OCI-LY7 (cell line): ENCODE results near the gene CAP2. TPM values are rescaled to one million over a fixed set of nuclear protein-coding genes. Genes with fewer than 3 reads are reported as not detected.
"Not testable (repeated sequence)": the region's sequence is repeated elsewhere in the genome, so short reads cannot be mapped to it uniquely, and the experiment has no call there.

Experiments
- BruUV-seq: library from RNA; stranded (reverse); fragments of 400-500 nt; replicated peaks from 2 replicates; lab custom pipeline; 2021; lab: Mats Ljungman, UMichigan
- CTCF ChIA-PET: fragments of 300-600 bp; sonication (Branson Sonifier 250); formaldehyde crosslinking; loops from one replicate; lab custom pipeline; 2022; ENCODE audit warnings: antibody characterized with exemption; ENCODE audit not compliant: unreplicated experiment; lab: Charles Lee
- POLR2A ChIA-PET: fragments of 300-600 bp; sonication (Branson Sonifier 250); formaldehyde crosslinking; loops from one replicate; lab custom pipeline; 2022; ENCODE audit warnings: antibody characterized with exemption; lab: Charles Lee
- DNase-seq: peaks from one replicate; pipeline ENCODE4 v3.0.0-alpha.2; 2015; ENCODE audit warnings: low spot score
- H2AFZ ChIP-seq: fragments of 200-600 bp; sonication (generic), shearing (Covaris generic); 2 replicates; pipeline ENCODE4 v1.6.1; 2014; ENCODE audit warnings: mild to moderate bottlenecking, antibody characterized with exemption, low read length, moderate library complexity
- H3K27ac ChIP-seq: fragments of 200-600 bp; sonication (generic); 2 replicates; pipeline ENCODE4 v1.5.1; 2014; ENCODE audit warnings: mixed run types, low read depth, mild to moderate bottlenecking, moderate library complexity, low read length, inconsistent platforms; ENCODE audit not compliant: poor library complexity, severe bottlenecking
- H3K36me3 ChIP-seq: fragments of 200-600 bp; sonication (generic); 2 replicates; pipeline ENCODE4 v1.6.1; 2014; ENCODE audit warnings: mild to moderate bottlenecking, antibody characterized with exemption, low read length, moderate library complexity, mixed read lengths; ENCODE audit not compliant: insufficient read depth
- H3K4me1 ChIP-seq: fragments of 200-600 bp; sonication (generic); 2 replicates; pipeline ENCODE4 v1.5.1; 2014; ENCODE audit warnings: mild to moderate bottlenecking, low read length; ENCODE audit not compliant: insufficient read depth, poor library complexity, severe bottlenecking
- H3K4me2 ChIP-seq: fragments of 200-600 bp; sonication (generic); 2 replicates; pipeline ENCODE4 v1.6.1; 2014; ENCODE audit warnings: mild to moderate bottlenecking, low read length
- H3K4me3 ChIP-seq: fragments of 200-600 bp; sonication (generic); 2 replicates; pipeline ENCODE4 v1.5.1; 2014; ENCODE audit warnings: mild to moderate bottlenecking, low read depth, low read length; ENCODE audit not compliant: poor library complexity, severe bottlenecking
- H3K79me2 ChIP-seq: fragments of 200-600 bp; sonication (generic); 2 replicates; pipeline ENCODE4 v1.6.1; 2016; ENCODE audit warnings: low read depth, mild to moderate bottlenecking, low read length, moderate library complexity, mixed read lengths; ENCODE audit not compliant: insufficient read depth
- H3K9me2 ChIP-seq: fragments of 200-600 bp; sonication (generic); 2 replicates; pipeline ENCODE4 v1.6.1; 2016; ENCODE audit warnings: mild to moderate bottlenecking, low read length, mixed read lengths; ENCODE audit not compliant: insufficient read depth
- H3K9me3 ChIP-seq: fragments of 200-600 bp; sonication (generic); 2 replicates; pipeline ENCODE4 v1.6.1; 2014; ENCODE audit warnings: mild to moderate bottlenecking, mixed run types, low read length, mixed read lengths
- H4K20me1 ChIP-seq: fragments of 200-600 bp; sonication (generic); 2 replicates; pipeline ENCODE4 v1.6.1; 2014; ENCODE audit warnings: mild to moderate bottlenecking, antibody characterized with exemption, low read length, moderate library complexity, mixed read lengths; ENCODE audit not compliant: insufficient read depth
- CTCF ChIP-seq: fragments of 200-600 bp; sonication (generic); conservative IDR thresholded peaks from 2 replicates; pipeline ENCODE4 v1.5.1; 2014; ENCODE audit warnings: mild to moderate bottlenecking, antibody characterized with exemption, low read length, moderate library complexity, mixed read lengths
- EZH2phosphoT487 ChIP-seq: fragments of 200-600 bp; sonication (generic); IDR thresholded peaks from 2 replicates; pipeline ENCODE4 v1.6.1; 2018; ENCODE audit warnings: low read depth, borderline replicate concordance, mild to moderate bottlenecking, mixed run types, antibody characterized with exemption, low read length, moderate library complexity, mixed read lengths
- intact Hi-C: fragments of 100-400 bp; cut with micrococcal nuclease; formaldehyde crosslinking; loops from one replicate; pipeline ENCODE4 v1.10.0; 2022; ENCODE audit not compliant: unreplicated experiment
- total RNA-seq, 2 experiments: library from RNA; depleted of rRNA in 1 of 2; stranded (reverse); fragments of >200 nt in 1 of 2; shearing (Covaris generic) in 1 of 2; gene quantifications; 2 replicates each; pipeline ENCODE4 v1.2.3, GENCODE V29; 2014 to 2022

The CAP2 gene
- total RNA-seq, 2 experiments from 2014 or later, result not detected

- Histone ChIP-seq H4K20me1 (no peaks in the 10 kb centered on the region), H3K4me1 (no peaks in the 10 kb centered on the region), H3K79me2 (no peaks in the 10 kb centered on the region), H3K4me2 (no peak overlapping the region), H3K36me3 (no peaks in the 10 kb centered on the region), H3K27ac (no peak overlapping the region), H3K4me3 (no peak overlapping the region), H3K9me2 (no peaks in the 10 kb centered on the region), H2AFZ (no peak overlapping the region), H3K9me3 (no peaks in the 10 kb centered on the region)
- TF ChIP-seq EZH2phosphoT487, result no peak
- no peak for TF ChIP-seq CTCF
- intact Hi-C loops, result no loop called here
- ChIA-PET POLR2A (interaction anchor here (0.6 kb wide), 1 partner anchor 10 kb away, joined by 4 read pairs; no protein-coding TSS in a partner anchor), CTCF (no interaction called here)
- DNase-seq, result no peak
- no TSS peak for BruUV-seq
Observed at GRCh38 chr6:17536586-17536985, 143.2 kb downstream of the CAP2 start.

DNA sequence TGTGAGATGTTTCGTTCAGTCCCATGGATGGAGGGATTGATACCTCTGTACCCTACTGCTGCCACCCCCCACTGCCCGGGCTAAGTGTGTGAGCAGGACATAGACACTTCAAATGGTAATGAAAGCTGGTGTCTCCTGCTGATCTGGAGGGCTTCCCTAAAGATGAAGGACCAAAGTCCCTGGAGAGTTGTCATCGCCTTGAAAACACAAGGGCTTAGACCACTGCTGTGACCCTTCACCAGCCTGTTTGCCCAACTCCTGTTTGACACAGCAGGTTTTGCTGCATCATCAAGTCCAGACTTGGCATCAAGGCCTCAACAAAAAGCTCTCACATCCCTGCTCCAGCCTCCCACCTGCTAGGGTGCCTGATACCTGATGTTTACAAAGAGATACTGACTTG lies 148.8 kb downstream of the CAP2 start:
- no peak overlapping the region for H2AFZ ChIP-seq
- CTCF ChIA-PET, result no interaction called here
- intact Hi-C loops, result no loop called here

DNA sequence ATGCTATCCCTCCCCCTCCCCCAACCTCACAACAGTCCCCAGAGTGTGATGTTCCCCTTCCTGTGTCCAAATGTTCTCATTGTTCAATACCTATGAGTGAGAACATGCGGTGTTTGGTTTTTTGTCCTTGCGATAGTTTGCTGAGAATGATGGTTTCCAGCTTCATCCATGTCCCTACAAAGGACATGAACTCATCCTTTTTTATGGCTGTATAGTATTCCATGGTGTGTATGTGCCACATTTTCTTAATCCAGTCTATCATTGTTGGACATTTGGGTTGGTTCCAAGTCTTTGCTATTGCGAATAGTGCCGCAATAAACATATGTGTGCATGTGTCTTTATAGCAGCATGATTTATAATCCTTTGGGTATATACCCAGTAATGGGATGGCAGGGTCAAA lies 152.3 kb downstream of the CAP2 start:
- H3K27ac ChIP-seq, H3K4me1 ChIP-seq, H2AFZ ChIP-seq, CTCF ChIA-PET, H3K79me2 ChIP-seq, DNase-seq, H3K9me2 ChIP-seq, H3K9me3 ChIP-seq, H4K20me1 ChIP-seq, intact Hi-C loops, H3K4me2 ChIP-seq, H3K4me3 ChIP-seq, BruUV-seq, H3K36me3 ChIP-seq: not testable (repeated sequence)
- POLR2A ChIA-PET, result interaction anchor here (0.5 kb wide), 1 partner anchor 144 kb away, joined by 3 read pairs; no protein-coding TSS in a partner anchor

More for the DNA sequence above, 148.8 kb downstream of the CAP2 start:
- POLR2A ChIA-PET, result interaction anchor here (0.7 kb wide), 1 partner anchor 188 kb away, joined by 3 read pairs; no protein-coding TSS in a partner anchor
- Histone ChIP-seq H3K9me2 (no peaks in the 10 kb centered on the region), H3K4me2 (no peak overlapping the region), H3K36me3 (no peaks in the 10 kb centered on the region), H3K4me3 (no peak overlapping the region), H3K4me1 (no peaks in the 10 kb centered on the region), H3K79me2 (no peaks in the 10 kb centered on the region), H3K9me3 (no peaks in the 10 kb centered on the region), H3K27ac (no peak overlapping the region), H4K20me1 (no peaks in the 10 kb centered on the region)
- BruUV-seq, result no TSS peak
- no peak for TF ChIP-seq CTCF
- TF ChIP-seq EZH2phosphoT487, result no peak
- no peak for DNase-seq
